NB4 (cell line): ENCODE data around the gene NHEJ1.

Experiments used
- CTCF ChIP-seq: IDR thresholded peaks from one replicate; pipeline ENCODE4 v1.5.1; 2012; ENCODE audit warnings: low read depth, low read length
- MAX ChIP-seq: IDR thresholded peaks from 2 replicates; pipeline ENCODE4 v1.6.1; 2011; ENCODE audit warnings: low read depth, low read length
- POLR2A ChIP-seq: IDR thresholded peaks from 2 replicates; pipeline ENCODE4 v1.6.1; 2011; ENCODE audit warnings: mild to moderate bottlenecking; ENCODE audit not compliant: insufficient read length; ENCODE audit errors: extremely low read depth

GRCh38 chr2:219094171-219094570 is 66.4 kb downstream of the NHEJ1 start:
- TF ChIP-seq POLR2A (no peak), MAX (no peak), CTCF (no peak)
